NCI-H128 (cell line): ENCODE results near the gene ACRBP.

ENCODE experiments used
- DNase-seq: peaks from one replicate; lab custom pipeline; 2025; ENCODE audit not compliant: unreplicated experiment; lab: John Stamatoyannopoulos, UW

The ACRBP gene

GRCh38 chr12:6650832-6651231 lies 3.6 kb upstream of the ACRBP start:
- DNase-seq = no peak

DNA sequence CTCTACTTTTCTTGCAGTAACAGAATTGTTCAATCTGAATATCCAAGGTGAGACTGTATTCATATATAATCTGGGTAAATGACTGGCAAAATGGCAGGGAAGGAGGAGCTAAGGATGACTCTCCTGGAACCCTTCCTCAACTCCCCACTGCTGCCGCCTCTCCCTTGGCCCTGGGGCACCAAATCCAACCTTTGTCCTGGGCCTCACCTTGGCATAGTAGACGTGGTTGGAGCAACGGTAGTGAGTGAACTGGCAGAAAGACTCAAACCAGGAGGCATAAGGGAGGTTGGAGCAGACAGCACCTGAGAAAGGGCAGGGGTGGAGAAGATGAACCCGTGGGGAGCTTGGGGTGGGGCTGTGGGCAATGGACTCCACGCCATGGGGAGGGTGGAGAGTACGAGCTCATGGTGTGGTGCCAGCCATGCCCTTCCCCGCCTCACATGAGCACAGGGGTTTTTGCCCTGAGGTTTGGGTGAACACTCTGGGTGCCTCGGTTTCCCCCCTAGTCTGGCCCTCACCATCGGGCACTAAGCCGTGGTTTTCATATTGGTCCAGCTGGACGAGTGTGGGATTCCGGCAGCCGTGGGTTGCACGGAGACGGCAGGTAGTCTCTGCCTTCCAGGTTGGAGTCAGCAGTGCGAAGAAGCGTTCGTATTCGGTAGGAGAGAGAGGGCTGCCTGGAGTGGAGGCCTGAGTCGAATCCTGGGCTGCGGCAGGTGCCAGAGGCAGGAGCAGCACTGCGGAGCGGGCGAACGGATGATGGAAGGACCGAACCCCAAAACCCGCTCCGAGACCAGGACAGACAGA lies 753 bp downstream of the ACRBP start:
- DNase-seq = no peak

DNA sequence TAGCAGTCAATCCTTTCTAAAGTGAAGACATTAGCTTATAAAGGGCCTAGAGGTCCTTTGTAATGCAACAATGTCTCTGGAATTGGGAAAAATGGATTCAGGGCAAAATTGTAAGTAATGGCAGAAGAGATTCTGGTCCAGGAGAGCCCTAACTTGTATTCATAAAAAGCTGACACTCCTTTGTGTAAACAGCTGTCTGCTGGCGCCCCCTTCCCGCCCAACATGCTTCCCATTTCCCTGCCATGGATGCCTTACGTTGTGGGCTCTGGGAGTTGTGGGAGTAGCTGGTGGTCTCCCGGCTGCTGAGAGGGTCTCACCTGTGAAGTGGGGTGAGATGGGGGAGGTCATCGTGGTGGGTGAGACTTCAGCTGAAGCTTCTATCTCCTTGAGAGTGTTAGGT lies 2.3 kb downstream of the ACRBP start:
- DNase-seq = no peak

DNA sequence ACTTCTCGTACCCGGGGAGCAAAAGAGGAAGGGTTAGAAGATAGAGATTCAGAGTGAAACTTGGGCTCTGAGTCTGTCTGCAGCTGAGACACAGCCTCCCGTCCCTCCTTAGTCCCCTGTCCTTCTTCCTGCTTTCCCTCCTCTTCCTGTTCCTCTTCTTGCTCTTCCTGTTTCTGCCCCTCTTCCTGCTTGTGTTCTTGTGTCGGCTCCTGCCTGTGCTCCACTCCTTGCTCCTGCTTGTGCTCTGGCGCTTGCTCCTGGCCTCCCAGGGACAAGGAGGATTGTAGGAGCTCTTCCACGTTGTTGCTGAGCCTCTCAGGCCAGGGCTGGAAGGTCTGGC lies 3.0 kb downstream of the ACRBP start:
- DNase-seq = no peak

GRCh38 chr12:6643569-6644256 lies 3.5 kb downstream of the ACRBP start:
- no peak for DNase-seq

GRCh38 chr12:6641131-6641530 lies 6.1 kb downstream of the ACRBP start:
- DNase-seq = no peak

DNA sequence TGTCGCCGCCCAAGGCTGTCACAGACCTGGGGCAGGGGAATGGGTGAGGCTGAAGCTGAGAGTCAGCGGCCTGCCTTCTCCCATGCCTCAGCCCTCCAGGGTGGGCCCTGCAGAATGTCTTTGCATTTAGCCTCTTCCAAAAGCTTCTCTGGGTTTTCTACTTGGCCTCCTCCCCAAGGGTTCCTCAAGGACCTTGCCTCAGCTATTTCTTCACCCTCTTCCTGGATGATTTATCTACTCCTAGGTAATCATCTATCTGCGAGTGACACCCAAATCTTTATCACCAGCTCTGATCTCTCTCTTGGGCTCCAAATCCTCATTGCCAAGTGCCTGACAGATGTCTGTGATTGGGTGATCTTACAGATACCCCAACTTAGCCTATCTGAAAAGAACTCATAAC lies 6.7 kb downstream of the ACRBP start:
- no peak for DNase-seq

DNA sequence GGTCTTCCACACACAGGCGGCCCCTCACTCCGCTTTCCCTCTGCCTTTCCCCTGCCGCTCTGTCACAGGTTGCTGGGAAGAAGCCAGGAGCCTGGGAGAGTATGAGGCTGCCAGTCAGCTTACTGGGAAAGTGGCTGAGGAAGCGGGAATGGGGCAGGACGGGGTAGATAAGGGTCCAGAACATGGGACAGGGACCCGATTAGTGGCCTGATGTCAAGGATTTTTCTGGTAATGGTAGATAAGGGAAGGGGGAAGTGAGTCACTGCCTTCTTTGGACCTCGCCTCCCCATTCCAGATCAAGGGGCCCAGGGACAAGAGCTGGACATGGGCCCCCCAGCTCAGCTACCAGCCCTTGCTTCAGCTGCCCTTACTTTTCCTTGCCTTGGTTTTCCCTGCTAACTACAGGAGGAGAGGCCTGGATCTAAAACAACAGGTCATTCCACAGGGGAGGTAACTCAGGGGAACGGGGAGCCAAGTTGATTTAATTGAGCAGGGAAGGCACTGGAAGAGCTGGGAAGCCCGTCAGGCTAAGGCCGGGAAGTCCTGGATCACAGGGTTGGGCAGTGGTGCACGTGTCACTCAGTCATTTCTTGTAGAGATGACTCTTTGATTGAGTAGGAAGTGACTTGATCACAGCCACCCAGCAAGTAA lies 8.0 kb downstream of the ACRBP start:
- DNase-seq = no peak

- no peak for DNase-seq
Measured at GRCh38 chr12:6638305-6638704, 8.9 kb downstream of the ACRBP start.

DNA sequence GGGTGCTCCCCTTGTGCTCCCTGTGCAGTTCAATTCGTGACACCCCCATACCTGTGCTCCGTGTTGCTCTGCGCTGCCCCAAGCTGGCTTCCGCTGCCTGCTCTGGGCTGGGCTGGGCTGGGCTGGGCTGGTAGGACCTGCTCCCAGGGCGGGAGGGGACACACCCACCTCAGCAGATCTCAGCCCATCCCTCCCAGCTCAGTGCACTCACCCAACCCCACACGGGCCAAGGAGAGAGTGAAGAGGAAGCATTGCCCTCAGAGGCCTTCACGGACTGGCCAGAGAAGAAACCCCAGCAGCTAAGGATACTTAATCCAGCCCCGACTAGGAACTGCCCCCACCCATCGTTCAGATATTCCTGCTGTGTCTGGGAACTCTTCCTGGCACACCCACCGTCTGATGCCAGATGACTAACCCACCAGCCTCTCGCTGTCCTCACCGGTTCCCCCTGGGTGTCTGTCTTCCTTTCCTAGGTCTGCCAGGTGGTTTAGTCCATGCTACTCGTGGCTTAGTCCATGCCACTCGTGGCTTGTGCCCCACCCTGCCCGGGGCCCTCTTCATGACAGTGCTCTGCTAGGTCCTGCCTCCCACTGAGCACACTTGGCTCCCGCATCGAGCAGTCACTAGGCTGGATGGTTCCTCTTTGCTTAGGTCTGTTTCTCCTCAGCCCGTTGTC lies 11.2 kb downstream of the ACRBP start, which contains the start of gene LPAR5:
LPAR5 (minus strand) TSS at position 104 of the 676 bp plus-strand sequence. CDS start 14,711 bp downstream, outside the sequence.
- no peak for DNase-seq

DNA sequence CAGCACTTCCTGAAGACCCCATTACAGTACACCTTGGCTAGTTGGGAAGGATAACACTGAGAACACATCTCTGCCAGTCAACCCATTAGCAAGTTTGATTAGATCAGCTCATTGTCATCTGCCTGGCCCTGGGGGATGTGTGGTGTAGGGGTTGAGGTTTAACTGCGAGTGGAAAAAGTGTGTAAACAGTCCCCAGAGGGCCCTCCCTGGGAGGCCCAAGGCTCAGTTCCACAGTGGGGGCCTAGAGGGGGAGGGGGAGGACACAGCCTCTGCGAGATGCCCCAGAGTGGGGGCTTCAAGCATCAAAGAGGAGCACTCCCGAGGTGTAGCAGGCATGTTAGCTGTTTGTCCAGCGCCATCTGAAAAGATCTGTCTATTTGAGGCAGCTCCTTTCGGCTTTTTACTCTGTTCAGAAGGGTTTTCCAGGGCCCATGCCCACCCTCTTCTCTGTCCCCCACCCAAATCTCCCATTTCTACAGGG lies 11.8 kb downstream of the ACRBP start:
- DNase-seq = no peak

GRCh38 chr12:6632026-6632983 lies 14.9 kb downstream of the ACRBP start:
- DNase-seq = no peak

- DNase-seq = no peak
Measured at GRCh38 chr12:6631549-6631961, 15.7 kb downstream of the ACRBP start.

GRCh38 chr12:6630736-6631135 lies 16.5 kb downstream of the ACRBP start:
- no peak for DNase-seq

GRCh38 chr12:6627616-6628015 lies 19.6 kb downstream of the ACRBP start:
- no peak for DNase-seq

DNA sequence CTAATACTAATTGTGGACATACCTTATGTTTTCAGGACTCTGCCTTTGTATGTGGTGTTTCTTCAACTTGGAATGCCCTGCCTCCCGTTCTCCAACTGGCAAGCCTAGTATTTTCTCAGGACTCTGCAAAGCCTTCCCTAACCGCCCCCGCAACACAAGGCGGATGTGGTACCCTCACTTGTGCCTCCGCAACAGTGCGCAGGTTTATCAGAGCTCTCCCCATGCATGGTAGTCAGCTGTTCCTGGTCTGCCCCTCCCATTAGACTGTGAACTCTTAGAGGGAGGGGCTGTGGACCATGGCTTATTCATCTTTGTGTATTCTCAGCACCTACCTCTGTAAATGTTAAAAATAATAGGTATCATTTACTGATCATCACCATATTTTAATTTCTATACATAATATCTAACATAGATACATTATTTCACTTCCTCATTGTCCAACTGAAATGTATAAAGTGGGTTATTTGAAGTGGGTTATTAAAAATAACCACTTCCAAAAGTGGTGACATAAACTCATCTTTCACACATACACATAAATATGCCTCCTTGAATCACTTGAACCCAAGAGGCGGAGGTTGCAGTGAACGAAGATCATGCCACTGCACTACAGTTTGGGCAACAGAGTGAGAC lies 20.5 kb downstream of the ACRBP start:
- DNase-seq = no peak

GRCh38 chr12:6620885-6621274 lies 26.4 kb downstream of the ACRBP start:
- DNase-seq = no peak

DNA sequence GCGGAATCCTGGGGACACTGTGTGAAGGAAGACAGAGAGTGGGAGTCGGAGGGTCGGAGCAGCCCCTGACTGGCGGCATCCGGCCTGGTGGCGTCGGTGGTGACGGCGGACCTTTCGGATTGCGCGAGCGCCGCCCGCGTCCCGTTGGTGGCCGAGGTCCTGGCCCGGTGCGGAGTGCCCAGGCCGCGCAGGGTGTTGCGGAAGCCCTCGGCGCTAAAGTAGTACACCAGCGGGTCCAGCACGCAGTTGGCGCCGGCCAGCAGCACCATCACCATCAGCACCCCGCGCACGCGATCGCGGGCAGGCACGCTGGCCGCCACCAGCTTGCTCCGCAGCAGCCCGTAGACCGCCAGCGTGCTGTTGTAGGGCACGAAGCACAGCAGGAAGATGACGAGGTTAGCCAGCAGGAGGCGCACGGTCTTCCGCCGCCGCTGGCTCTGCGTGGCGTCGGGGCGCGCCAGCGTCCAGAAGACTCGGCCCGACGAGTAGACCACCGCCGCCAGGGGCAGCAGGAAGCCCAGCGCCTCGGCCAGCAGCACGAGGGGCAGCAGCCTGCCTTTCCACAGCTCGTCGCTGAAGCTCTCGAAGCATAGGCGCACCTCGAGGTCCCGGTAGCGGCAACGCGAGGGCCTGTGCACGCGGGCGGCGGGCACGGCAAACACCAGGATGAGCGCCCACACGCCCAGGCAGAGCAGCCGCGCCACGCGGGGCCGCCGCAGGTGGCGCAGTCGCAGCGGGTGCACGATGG lies 26.9 kb downstream of the ACRBP start:
- no peak for DNase-seq
